GM12872 (cell line): ENCODE results near the gene MITF.

Experiments used
- CTCF ChIP-seq: IDR thresholded peaks from 3 replicates; pipeline ENCODE4 v1.5.1; 2011; ENCODE audit warnings: low read depth, mild to moderate bottlenecking, low read length, moderate library complexity; ENCODE audit not compliant: insufficient read depth

Gene MITF

GRCh38 chr3:69762768-69763229 lies 23.5 kb downstream of the MITF start:
- no peak for TF ChIP-seq CTCF

GRCh38 chr3:69763458-69763857 lies 24.2 kb downstream of the MITF start:
- TF ChIP-seq CTCF: no peak

- no peak for TF ChIP-seq CTCF
Measured at GRCh38 chr3:69764121-69764741, 25.0 kb downstream of the MITF start.

- no peak for TF ChIP-seq CTCF
Measured at GRCh38 chr3:69764861-69765260, 25.6 kb downstream of the MITF start.

GRCh38 chr3:69766638-69767037 lies 27.4 kb downstream of the MITF start:
- no peak for TF ChIP-seq CTCF

- TF ChIP-seq CTCF: no peak
Measured at GRCh38 chr3:69767571-69767970, 28.3 kb downstream of the MITF start.

- TF ChIP-seq CTCF: no peak
Measured at GRCh38 chr3:69768438-69768837, 29.2 kb downstream of the MITF start.
